Ramos (cell line): ENCODE measurements around the gene P2RX3.

ENCODE experiments used
- in situ Hi-C: fragments of 300-500 bp; cut with MboI; formaldehyde crosslinking; loops from one replicate; pipeline ENCODE4 v1.14.3; 2022; ENCODE audit warnings: low sequenced_read_pairs; ENCODE audit not compliant: unreplicated experiment

P2RX3 gene

DNA sequence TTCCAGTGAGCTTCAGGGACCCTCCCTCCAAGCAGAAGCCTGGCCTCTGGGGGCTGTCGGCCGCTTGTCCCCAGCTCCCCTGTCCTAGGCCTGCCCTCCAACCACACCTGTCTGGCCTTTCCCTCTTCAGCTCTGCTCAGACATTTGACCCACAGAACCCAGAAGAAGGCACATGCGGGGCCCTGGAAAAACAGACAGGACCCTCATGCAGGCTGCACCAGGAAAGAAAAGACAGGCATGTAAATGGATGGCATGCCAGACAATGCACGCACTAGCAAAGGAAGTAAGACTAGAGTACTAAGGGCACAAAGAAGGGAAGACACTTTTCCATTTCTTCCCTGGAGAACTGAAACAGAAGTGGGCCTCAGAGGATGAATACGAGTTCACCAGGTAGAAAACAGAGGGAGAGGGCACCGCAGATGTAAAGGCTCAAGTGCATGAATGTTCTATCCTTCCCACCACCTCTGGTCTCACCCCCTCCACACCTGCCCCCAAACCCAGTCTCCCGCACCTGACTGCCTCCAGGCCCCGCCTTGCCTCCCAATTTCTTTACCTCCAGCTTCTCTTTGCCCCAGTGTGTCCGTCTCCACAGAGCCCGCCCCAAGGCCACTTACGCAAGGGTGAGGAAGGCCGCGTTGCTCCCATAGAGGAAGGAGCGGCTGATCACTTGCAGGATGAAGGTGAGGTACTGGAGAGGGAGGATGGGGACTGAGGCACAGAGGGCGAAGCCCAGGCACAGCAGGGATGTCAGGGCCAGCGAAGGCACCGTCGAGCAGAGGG, 71.4 kb downstream of the P2RX3 start:
- in situ Hi-C loops: no loop called here

- in situ Hi-C loops: no loop called here
Measured at GRCh38 chr11:57410287-57410686, 72.1 kb downstream of the P2RX3 start.

- in situ Hi-C loops: no loop called here
Measured at GRCh38 chr11:57413681-57414080, 75.5 kb downstream of the P2RX3 start.

- in situ Hi-C loops: no loop called here
Measured at GRCh38 chr11:57414612-57415212, 76.6 kb downstream of the P2RX3 start.

DNA sequence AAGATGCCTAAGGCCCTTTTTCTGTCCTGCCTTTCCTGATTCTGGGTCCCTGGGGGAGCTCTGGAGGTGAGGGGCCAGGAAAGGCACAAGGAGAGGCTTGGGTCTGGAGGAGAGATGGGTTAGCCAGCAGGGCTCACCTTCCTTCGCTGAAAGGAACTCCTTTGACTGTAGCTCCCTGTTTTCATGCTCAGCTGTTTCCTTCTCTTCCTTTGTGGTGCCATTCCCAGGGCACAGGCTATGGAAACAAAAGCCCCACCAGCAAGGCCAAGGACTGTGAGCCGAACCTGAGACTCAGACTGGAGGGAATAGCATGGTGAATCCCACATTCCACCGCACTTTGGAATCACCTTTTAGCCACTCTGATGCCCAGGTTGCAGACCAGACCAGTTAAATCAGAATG, 78.3 kb downstream of the P2RX3 start:
- in situ Hi-C loops: no loop called here

GRCh38 chr11:57417056-57417455, 78.9 kb downstream of the P2RX3 start:
- in situ Hi-C loops: no loop called here

GRCh38 chr11:57418131-57418530, 80.0 kb downstream of the P2RX3 start:
- in situ Hi-C loops: no loop called here

GRCh38 chr11:57419146-57419545, 81.0 kb downstream of the P2RX3 start:
- in situ Hi-C loops: no loop called here

DNA sequence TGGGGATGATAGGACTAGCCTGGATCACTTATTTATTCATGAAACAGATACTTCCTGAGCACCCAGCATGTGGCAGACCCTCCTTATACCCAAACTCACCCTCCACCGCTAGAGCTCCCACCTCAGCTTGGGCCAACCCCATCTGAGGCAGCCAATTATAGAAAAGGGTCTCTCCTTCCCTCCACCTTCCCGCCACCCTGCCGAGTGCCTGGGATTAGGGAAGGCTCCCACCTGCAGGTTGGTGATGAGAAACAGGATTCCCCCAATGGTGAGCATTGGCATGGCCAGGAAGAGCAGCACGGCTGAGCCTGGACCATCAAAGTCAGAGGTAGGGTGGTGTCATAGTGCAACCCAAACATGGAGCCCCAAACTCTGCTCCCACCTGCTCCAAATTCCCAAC, 82.9 kb downstream of the P2RX3 start:
- in situ Hi-C loops: no loop called here

GRCh38 chr11:57421805-57422204, 83.7 kb downstream of the P2RX3 start:
- in situ Hi-C loops: no loop called here
